SK-N-SH treated with all-trans-retinoic acid at 6 μM for 48 hours (cell line): ENCODE results near the gene HIVEP3.

Experiments
- ESRRG ChIP-seq: fragments of 250-450 bp; sonication (Bioruptor Pico); IDR thresholded peaks from 2 replicates; pipeline ENCODE4 v1.6.1; 2021; ENCODE audit warnings: mild to moderate bottlenecking
- ISL1 ChIP-seq: fragments of 250-450 bp; sonication (Bioruptor Pico); IDR thresholded peaks from 2 replicates; pipeline ENCODE4 v2.1.2; 2022; ENCODE audit warnings: mild to moderate bottlenecking, moderate library complexity
- RARB ChIP-seq: fragments of 250-450 bp; sonication (Bioruptor Pico); IDR thresholded peaks from 2 replicates; pipeline ENCODE4 v1.8.0; 2021; ENCODE audit warnings: mild to moderate bottlenecking, moderate library complexity
- TCF4 ChIP-seq: fragments of 250-450 bp; sonication (Bioruptor Pico); IDR thresholded peaks from 2 replicates; pipeline ENCODE4 v1.8.0; 2021; ENCODE audit warnings: mild to moderate bottlenecking, moderate library complexity, borderline replicate concordance
- ZFP3 ChIP-seq: fragments of 250-450 bp; sonication (Bioruptor Pico); IDR thresholded peaks from 2 replicates; pipeline ENCODE4 v1.5.0; 2020; ENCODE audit warnings: mild to moderate bottlenecking, moderate library complexity
- ZNF565 ChIP-seq: fragments of 450-650 bp; formaldehyde crosslinking; conservative IDR thresholded peaks from 2 replicates; pipeline ENCODE4 v1.5.0; 2020; ENCODE audit warnings: low read depth, mild to moderate bottlenecking, moderate library complexity
- TF ChIP-seq, protein P1 (sequence below): fragments of 250-450 bp; sonication (Bioruptor Pico); IDR thresholded peaks from 2 replicates; pipeline ENCODE4 v1.8.0; 2020; ENCODE audit warnings: mild to moderate bottlenecking, moderate library complexity, borderline replicate concordance
- TF ChIP-seq, protein P2 (sequence below): fragments of 250-450 bp; sonication (Bioruptor Pico); IDR thresholded peaks from 2 replicates; pipeline ENCODE4 v1.5.1; 2021; ENCODE audit warnings: mild to moderate bottlenecking, moderate library complexity

DNA sequence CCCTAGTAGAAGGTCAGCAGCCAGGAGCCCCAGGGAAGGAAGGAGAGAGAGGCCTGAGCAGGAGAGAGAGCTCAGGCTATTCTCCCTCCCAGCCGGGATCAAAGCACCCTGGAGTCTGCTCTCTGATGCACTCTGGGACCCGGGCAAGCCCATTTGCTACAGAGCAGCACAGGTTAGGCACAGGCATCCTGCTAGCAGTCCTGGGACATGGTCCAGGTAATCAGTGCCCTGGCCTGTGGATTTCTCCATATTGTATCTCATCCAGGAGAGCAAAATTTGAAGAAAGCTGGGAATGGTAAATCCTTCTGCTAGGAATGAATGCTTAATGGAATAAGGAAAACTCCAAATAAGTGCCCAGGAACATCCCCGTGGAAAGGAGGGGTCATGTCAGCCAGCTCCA, 130.3 kb downstream of the HIVEP3 start:
- TF ChIP-seq, protein P1, sequence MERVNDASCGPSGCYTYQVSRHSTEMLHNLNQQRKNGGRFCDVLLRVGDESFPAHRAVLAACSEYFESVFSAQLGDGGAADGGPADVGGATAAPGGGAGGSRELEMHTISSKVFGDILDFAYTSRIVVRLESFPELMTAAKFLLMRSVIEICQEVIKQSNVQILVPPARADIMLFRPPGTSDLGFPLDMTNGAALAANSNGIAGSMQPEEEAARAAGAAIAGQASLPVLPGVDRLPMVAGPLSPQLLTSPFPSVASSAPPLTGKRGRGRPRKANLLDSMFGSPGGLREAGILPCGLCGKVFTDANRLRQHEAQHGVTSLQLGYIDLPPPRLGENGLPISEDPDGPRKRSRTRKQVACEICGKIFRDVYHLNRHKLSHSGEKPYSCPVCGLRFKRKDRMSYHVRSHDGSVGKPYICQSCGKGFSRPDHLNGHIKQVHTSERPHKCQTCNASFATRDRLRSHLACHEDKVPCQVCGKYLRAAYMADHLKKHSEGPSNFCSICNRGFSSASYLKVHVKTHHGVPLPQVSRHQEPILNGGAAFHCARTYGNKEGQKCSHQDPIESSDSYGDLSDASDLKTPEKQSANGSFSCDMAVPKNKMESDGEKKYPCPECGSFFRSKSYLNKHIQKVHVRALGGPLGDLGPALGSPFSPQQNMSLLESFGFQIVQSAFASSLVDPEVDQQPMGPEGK (CRISPR knock-in tag) = no peak
- TF ChIP-seq ZFP3 (CRISPR knock-in tag) = no peak
- TF ChIP-seq ESRRG (CRISPR knock-in tag) = no peak
- TF ChIP-seq ISL1 (CRISPR knock-in tag) = no peak
- TF ChIP-seq, protein P2, sequence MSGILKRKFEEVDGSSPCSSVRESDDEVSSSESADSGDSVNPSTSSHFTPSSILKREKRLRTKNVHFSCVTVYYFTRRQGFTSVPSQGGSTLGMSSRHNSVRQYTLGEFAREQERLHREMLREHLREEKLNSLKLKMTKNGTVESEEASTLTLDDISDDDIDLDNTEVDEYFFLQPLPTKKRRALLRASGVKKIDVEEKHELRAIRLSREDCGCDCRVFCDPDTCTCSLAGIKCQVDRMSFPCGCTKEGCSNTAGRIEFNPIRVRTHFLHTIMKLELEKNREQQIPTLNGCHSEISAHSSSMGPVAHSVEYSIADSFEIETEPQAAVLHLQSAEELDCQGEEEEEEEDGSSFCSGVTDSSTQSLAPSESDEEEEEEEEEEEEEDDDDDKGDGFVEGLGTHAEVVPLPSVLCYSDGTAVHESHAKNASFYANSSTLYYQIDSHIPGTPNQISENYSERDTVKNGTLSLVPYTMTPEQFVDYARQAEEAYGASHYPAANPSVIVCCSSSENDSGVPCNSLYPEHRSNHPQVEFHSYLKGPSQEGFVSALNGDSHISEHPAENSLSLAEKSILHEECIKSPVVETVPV (CRISPR knock-in tag) = no peak
- TF ChIP-seq TCF4 (CRISPR knock-in tag) = no peak
- no peak for TF ChIP-seq RARB (CRISPR knock-in tag)
- no peak for TF ChIP-seq ZNF565 (CRISPR knock-in tag)
